Fibroblast of villous mesenchyme (primary cell): ENCODE results near the gene VPS25. TPM values are rescaled to one million over a fixed set of nuclear protein-coding genes. Genes with fewer than 3 reads are reported as not detected.

ENCODE experiments used
- DNase-seq: peaks from one replicate; pipeline ENCODE4 v3.0.0-alpha.2; 2010; ENCODE audit warnings: low read depth
- H3K4me3 ChIP-seq: 2 replicates; pipeline ENCODE4 v1.5.1; 2011; ENCODE audit warnings: low read depth, mild to moderate bottlenecking, low read length
- CTCF ChIP-seq: IDR thresholded peaks from 2 replicates; pipeline ENCODE4 v1.5.1; 2012; ENCODE audit warnings: low read depth, mild to moderate bottlenecking, low read length; ENCODE audit not compliant: insufficient read depth
- total RNA-seq: library from RNA; depleted of rRNA; stranded (reverse); fragments of >200 nt; gene quantifications from 2 replicates; pipeline ENCODE4 v1.2.3, GENCODE V29; 2012

VPS25 gene
- total RNA-seq, 1 donor, result 52.2 TPM

- no peak overlapping the region for H3K4me3 ChIP-seq
- no peak for DNase-seq
- TF ChIP-seq CTCF, result no peak
Observed at GRCh38 chr17:42787266-42787665, 14.0 kb downstream of the VPS25 start.

- no peak overlapping the region for H3K4me3 ChIP-seq
- TF ChIP-seq CTCF, result no peak
- no peak for DNase-seq
Observed at GRCh38 chr17:42791948-42792347, 18.7 kb downstream of the VPS25 start.

- no peak overlapping the region for H3K4me3 ChIP-seq
- TF ChIP-seq CTCF, result no peak
- no peak for DNase-seq
Observed at GRCh38 chr17:42792545-42792944, 19.3 kb downstream of the VPS25 start.

GRCh38 chr17:42795061-42795460 is 21.8 kb downstream of the VPS25 start:
- no peak for TF ChIP-seq CTCF
- no peak for DNase-seq
- no peak overlapping the region for H3K4me3 ChIP-seq

- no peak overlapping the region for H3K4me3 ChIP-seq
- TF ChIP-seq CTCF, result no peak
- DNase-seq, result no peak
Observed at GRCh38 chr17:42795465-42795864, 22.2 kb downstream of the VPS25 start.

- no peak overlapping the region for H3K4me3 ChIP-seq
- TF ChIP-seq CTCF, result no peak
- DNase-seq, result no peak
Observed at GRCh38 chr17:42796066-42796758, 23.0 kb downstream of the VPS25 start.
